Breast epithelium (tissue), 3 donors: ENCODE results near the gene TRIM36.

Experiments used
- CTCF ChIP-seq, 3 donors: fragments of 450-650 bp; IDR thresholded peaks; one replicate each; pipeline ENCODE4 v1.5.1; 2016 to 2017; ENCODE audit warnings: antibody characterized with exemption in 3 of 3, mild to moderate bottlenecking in 3 of 3, moderate library complexity in 3 of 3
- POLR2A ChIP-seq: fragments of 450-650 bp; IDR thresholded peaks from one replicate; pipeline ENCODE4 v1.6.1; 2016; ENCODE audit warnings: antibody characterized with exemption, mild to moderate bottlenecking, moderate library complexity
- POLR2AphosphoS5 ChIP-seq, 3 donors: sonication (generic); formaldehyde crosslinking; IDR thresholded peaks; one replicate each; pipeline ENCODE4 v1.6.1; 2017; ENCODE audit warnings: antibody characterized with exemption in 3 of 3

- TF ChIP-seq CTCF (IDR thresholded peaks at IDR 0.05) (no peak), POLR2A (no peak), POLR2AphosphoS5 (IDR thresholded peaks at IDR 0.05) (no peak)
Observed at GRCh38 chr5:115100319-115100955, 69.3 kb downstream of the TRIM36 start.
